Endothelial cell of umbilical vein (primary cell): ENCODE measurements around the gene ABI3. TPM values are rescaled to one million over a fixed set of nuclear protein-coding genes. Genes with fewer than 3 reads are reported as not detected.

ENCODE experiments used
- BruUV-seq: library from RNA; stranded (reverse); fragments of 400-500 nt; replicated peaks from 2 replicates; lab custom pipeline; 2021; lab: Mats Ljungman, UMichigan
- CTCF ChIA-PET: fragments of 300-600, 350-600 bp; sonication (Branson Sonifier 250); formaldehyde crosslinking; loops from one replicate; lab custom pipeline; 2021; ENCODE audit warnings: antibody characterized with exemption, inconsistent platforms; lab: Charles Lee
- POLR2A ChIA-PET: fragments of 300-600, 350-600 bp; sonication (Branson Sonifier 250); formaldehyde crosslinking; loops from one replicate; lab custom pipeline; 2021; ENCODE audit warnings: antibody characterized with exemption, inconsistent platforms; lab: Charles Lee
- DNase-seq: peaks from one replicate; pipeline ENCODE4 v3.0.0-alpha.2; 2011; ENCODE audit warnings: low read depth, low spot score
- FAIRE-seq: peaks from 2 replicates; lab custom pipeline; 2011; peaks lifted over from hg19 to GRCh38; lab: Jason Lieb, UNC
- H2AFZ ChIP-seq: 2 replicates; pipeline ENCODE4 v1.6.0; 2012; ENCODE audit warnings: low read depth, low read length, control low read depth, inconsistent platforms
- H3K27ac ChIP-seq: 2 replicates; pipeline ENCODE4 v1.5.1; 2011; ENCODE audit warnings: low read depth, mild to moderate bottlenecking, control low read depth, low read length, moderate library complexity; ENCODE audit not compliant: insufficient read depth
- H3K27me3 ChIP-seq, 2 experiments: 2 replicates each; pipeline versions ENCODE4 v1.6.0 to v1.6.1; 2011; ENCODE audit warnings: low read length in 2 of 2, mixed read lengths in 1 of 2; ENCODE audit not compliant: control insufficient read depth in 2 of 2, insufficient read depth in 2 of 2
- H3K36me3 ChIP-seq, 2 experiments: 2 replicates in 1 of 2; 3 replicates in 1 of 2; pipeline ENCODE4 v1.5.1; 2011; ENCODE audit warnings: low read length in 2 of 2, mild to moderate bottlenecking in 1 of 2, moderate library complexity in 1 of 2; ENCODE audit not compliant: control insufficient read depth in 2 of 2, insufficient read depth in 2 of 2; ENCODE audit errors: extremely low read depth in 1 of 2
- H3K4me1 ChIP-seq: 3 replicates; pipeline ENCODE4 v1.5.1; 2011; ENCODE audit warnings: mild to moderate bottlenecking, low read length; ENCODE audit not compliant: control insufficient read depth, insufficient read depth; ENCODE audit errors: extremely low read depth
- H3K4me2 ChIP-seq: 2 replicates; pipeline ENCODE4 v1.6.1; 2011; ENCODE audit warnings: low read length, control low read depth, mixed read lengths; ENCODE audit not compliant: insufficient read depth
- H3K4me3 ChIP-seq, 3 experiments: fragments of 200-600 bp in 1 of 3; sonication (generic), shearing (Covaris generic) in 1 of 3; replicated peaks in 1 of 3; 2 replicates each; pipeline ENCODE4 v1.5.1; 2011 to 2016; ENCODE audit warnings: control low read depth in 3 of 3, low read length in 3 of 3, mild to moderate bottlenecking in 2 of 3, inconsistent platforms in 1 of 3, low read depth in 1 of 3, moderate library complexity in 1 of 3; ENCODE audit not compliant: insufficient read depth in 1 of 3
- H3K79me2 ChIP-seq: 2 replicates; pipeline ENCODE4 v1.6.0; 2012; ENCODE audit warnings: low read length, inconsistent platforms; ENCODE audit not compliant: control insufficient read depth, insufficient read depth
- H3K9ac ChIP-seq: replicated peaks from 2 replicates; pipeline ENCODE3; 2011; ENCODE audit warnings: low read length, control low read depth; ENCODE audit not compliant: insufficient read depth; ENCODE audit errors: extremely low read depth
- H3K9me1 ChIP-seq: replicated peaks from 3 replicates; pipeline ENCODE4 v1.6.0; 2011; ENCODE audit warnings: mild to moderate bottlenecking, low read length; ENCODE audit not compliant: control insufficient read depth, insufficient read depth; ENCODE audit errors: extremely low read depth
- H3K9me3 ChIP-seq: replicated peaks from 2 replicates; pipeline ENCODE4 v1.5.1; 2012; ENCODE audit warnings: low read length, inconsistent platforms; ENCODE audit not compliant: control insufficient read depth, insufficient read depth
- H4K20me1 ChIP-seq: replicated peaks from 2 replicates; pipeline ENCODE3; 2011; ENCODE audit warnings: mild to moderate bottlenecking, low read length; ENCODE audit not compliant: control insufficient read depth, insufficient read depth; ENCODE audit errors: extremely low read depth
- EZH2 ChIP-seq: IDR thresholded peaks from 2 replicates; pipeline ENCODE4 v1.6.1; 2012; ENCODE audit warnings: borderline replicate concordance, low read depth, mild to moderate bottlenecking, moderate library complexity, low read length, inconsistent platforms; ENCODE audit not compliant: severe bottlenecking
- FOS ChIP-seq: IDR thresholded peaks from 2 replicates; pipeline ENCODE4 v1.6.1; 2011; ENCODE audit warnings: mild to moderate bottlenecking, low read length, moderate library complexity, borderline replicate concordance; ENCODE audit not compliant: insufficient read depth
- GATA2 ChIP-seq: IDR thresholded peaks from 2 replicates; pipeline ENCODE4 v1.7.0; 2011; ENCODE audit warnings: low read depth, mild to moderate bottlenecking, moderate library complexity, mixed read lengths, low read length; ENCODE audit not compliant: insufficient read length, insufficient read depth
- JUN ChIP-seq: IDR thresholded peaks from 2 replicates; pipeline ENCODE4 v1.6.1; 2011; ENCODE audit warnings: borderline replicate concordance, low read depth; ENCODE audit not compliant: insufficient read length, insufficient read depth
- MAX ChIP-seq: IDR thresholded peaks from 2 replicates; pipeline ENCODE4 v1.6.1; 2011; ENCODE audit not compliant: insufficient read depth, insufficient read length
- MYC ChIP-seq: IDR thresholded peaks from one replicate; pipeline ENCODE4 v1.6.1; 2011; ENCODE audit warnings: mild to moderate bottlenecking, low read depth, low read length
- POLR2A ChIP-seq: IDR thresholded peaks from 2 replicates; pipeline ENCODE4 v1.6.1; 2012; ENCODE audit warnings: low read depth, mild to moderate bottlenecking, control low read depth, low read length
- POLR2AphosphoS5 ChIP-seq: IDR thresholded peaks from 2 replicates; pipeline ENCODE4 v1.6.1; 2012; ENCODE audit warnings: low read depth, mild to moderate bottlenecking, control low read depth, low read length, moderate library complexity; ENCODE audit not compliant: insufficient read depth
- dilution Hi-C: fragments of 300-500 bp; cut with MboI; formaldehyde crosslinking; loops from one replicate; pipeline ENCODE4 v1.15.0; 2019; ENCODE audit warnings: low sequenced_read_pairs; ENCODE audit not compliant: extremely low pct_ligation_motif_present
- intact Hi-C: fragments of 100-400 bp; cut with micrococcal nuclease; formaldehyde crosslinking; loops from one replicate; pipeline ENCODE4 v1.10.0; 2022
- polyA plus RNA-seq, 4 experiments: library from polyadenylated mRNA; depleted of rRNA in 3 of 4; stranded (reverse) in 3 of 4; unstranded in 1 of 4; fragments of >200 nt; gene quantifications; 2 replicates each; pipeline versions ENCODE4 v1.2.1 to v1.2.3, GENCODE V29; 2011 to 2012; ENCODE audit warnings: missing spikeins in 1 of 4
- total RNA-seq: library from RNA; stranded (reverse); gene quantifications from 2 replicates; pipeline ENCODE4 v1.2.3, GENCODE V29; 2021
- TF ChIP-seq, protein P1 (sequence below), 2 donors: IDR thresholded peaks; 1 replicate in 1 of 2; 2 replicates in 1 of 2; pipeline ENCODE4 v1.5.1; 2011; ENCODE audit warnings: low read length in 2 of 2, mild to moderate bottlenecking in 2 of 2, moderate library complexity in 2 of 2, control low read depth in 1 of 2, inconsistent platforms in 1 of 2, low read depth in 1 of 2; ENCODE audit not compliant: insufficient read depth in 1 of 2; ENCODE audit errors: extremely low read depth in 1 of 2

ABI3 gene
- total and polyA plus RNA-seq, 2 donors (not counting 3 experiments of a cell fraction or from before 2014, with no cell fraction given), result 35.2 to 35.5 TPM

- Histone ChIP-seq H2AFZ (peak overlapping the region; percentile 78), H3K9ac (peak overlapping the region; percentile 81), H3K79me2 (no peaks in the 10 kb centered on the region), H4K20me1 (no peaks in the 10 kb centered on the region), H3K4me1 (peaks cover 8% of the 10 kb centered on the region), H3K36me3 (no peaks in the 10 kb centered on the region), H3K4me2 (peak overlapping the region; percentile 65), H3K9me1 (no peaks in the 10 kb centered on the region), H3K27me3 (no peaks in the 10 kb centered on the region), H3K9me3 (no peaks in the 10 kb centered on the region), H3K4me3 (peak overlapping the region; percentile 51 to 67 (median 62)), H3K27ac (peak overlapping the region; percentile 62)
- no TSS peak for BruUV-seq
- FAIRE-seq, result no peak
- dilution Hi-C loops, result no loop called here
- ChIA-PET CTCF (interaction anchor here (1.0 to 15.9 kb wide), 14 partner anchors 9 to 247 kb away, joined by 3 to 212 read pairs (median 6); partner anchors contain the start of genes ABI3, GNGT2, PHOSPHO1 and SNF8), POLR2A (interaction anchor here (1.1 kb wide), 1 partner anchor 21 kb away, joined by 3 read pairs; no protein-coding TSS in a partner anchor)
- DNase-seq, result no peak
- intact Hi-C loops, result no loop called here
- TF ChIP-seq, protein P1, sequence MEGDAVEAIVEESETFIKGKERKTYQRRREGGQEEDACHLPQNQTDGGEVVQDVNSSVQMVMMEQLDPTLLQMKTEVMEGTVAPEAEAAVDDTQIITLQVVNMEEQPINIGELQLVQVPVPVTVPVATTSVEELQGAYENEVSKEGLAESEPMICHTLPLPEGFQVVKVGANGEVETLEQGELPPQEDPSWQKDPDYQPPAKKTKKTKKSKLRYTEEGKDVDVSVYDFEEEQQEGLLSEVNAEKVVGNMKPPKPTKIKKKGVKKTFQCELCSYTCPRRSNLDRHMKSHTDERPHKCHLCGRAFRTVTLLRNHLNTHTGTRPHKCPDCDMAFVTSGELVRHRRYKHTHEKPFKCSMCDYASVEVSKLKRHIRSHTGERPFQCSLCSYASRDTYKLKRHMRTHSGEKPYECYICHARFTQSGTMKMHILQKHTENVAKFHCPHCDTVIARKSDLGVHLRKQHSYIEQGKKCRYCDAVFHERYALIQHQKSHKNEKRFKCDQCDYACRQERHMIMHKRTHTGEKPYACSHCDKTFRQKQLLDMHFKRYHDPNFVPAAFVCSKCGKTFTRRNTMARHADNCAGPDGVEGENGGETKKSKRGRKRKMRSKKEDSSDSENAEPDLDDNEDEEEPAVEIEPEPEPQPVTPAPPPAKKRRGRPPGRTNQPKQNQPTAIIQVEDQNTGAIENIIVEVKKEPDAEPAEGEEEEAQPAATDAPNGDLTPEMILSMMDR (IDR thresholded peaks at IDR 0.05; ENCODE audit: extremely low read depth in 1 of 2, insufficient read depth in 1 of 2, low read depth in 1 of 2, low read length in 2 of 2), result no peak
- no peak for TF ChIP-seq MAX
- TF ChIP-seq JUN, result no peak
- no peak for TF ChIP-seq FOS
- TF ChIP-seq POLR2A, result no peak
- no peak for TF ChIP-seq GATA2
- TF ChIP-seq EZH2, result no peak
- TF ChIP-seq POLR2AphosphoS5, result no peak
- no peak for TF ChIP-seq MYC
Measured at GRCh38 chr17:49191409-49191916, 19.0 kb upstream of the ABI3 start.
